Right lobe of liver (tissue), 6 donors: ENCODE results near the gene UBE2G2. TPM values are rescaled to one million over a fixed set of nuclear protein-coding genes. Genes with fewer than 3 reads are reported as not detected.
A peak's percentile ranks its signal among the peaks of the same experiment; 100 is the strongest.

Experiments
- ATAC-seq, 4 donors: fragments of 200-7000 bp; cut with Tn5 transposase; one replicate each; pipeline ENCODE4 v1.9.1; 2020; ENCODE audit warnings: mild to moderate bottlenecking in 4 of 4, moderate library complexity in 4 of 4
- DNase-seq, 3 donors: peaks; one replicate each; pipeline ENCODE4 v3.0.0-alpha.2; 2020
- H3K27ac ChIP-seq, 3 donors: fragments of 200-600 bp; one replicate each; pipeline ENCODE4 v1.8.0; 2022
- H3K27me3 ChIP-seq, 2 donors: fragments of 200-600 bp; one replicate each; pipeline ENCODE4 v1.8.0; 2022
- H3K36me3 ChIP-seq, 4 donors: fragments of 200-600 bp; sonication (generic) in 1 of 4; one replicate each; pipeline versions ENCODE4 v1.5.1 to v1.8.0; 2017 to 2022; ENCODE audit warnings: control low read depth in 1 of 4
- H3K4me1 ChIP-seq, 4 donors: fragments of 200-600 bp; sonication (generic) in 1 of 4; one replicate each; pipeline versions ENCODE4 v1.5.1 to v1.8.0; 2017 to 2022; ENCODE audit warnings: control low read depth in 1 of 4
- H3K4me3 ChIP-seq, 3 donors: fragments of 200-600 bp; one replicate each; pipeline ENCODE4 v1.8.0; 2022
- H3K9me3 ChIP-seq, 4 donors: fragments of 200-600 bp; sonication (generic) in 1 of 4; one replicate each; pipeline versions ENCODE4 v1.5.1 to v1.8.0; 2017 to 2022; ENCODE audit warnings: control low read depth in 1 of 4
- POLR2A ChIP-seq: fragments of 450-650 bp; IDR thresholded peaks from one replicate; pipeline ENCODE4 v1.6.1; 2017; ENCODE audit warnings: antibody characterized with exemption, mild to moderate bottlenecking
- WGBS: methylation state at CpG from one replicate; pipeline ENCODE4 v1.1.6; 2018; ENCODE audit warnings: low coverage, low lambda C conversion rate; ENCODE audit not compliant: insufficient coverage; ENCODE audit errors: missing lambda C conversion rate; 5-methylcytosine and 5-hydroxymethylcytosine counted together
- intact Hi-C, 2 donors: fragments of 100-400 bp; cut with DNase I; formaldehyde crosslinking; loops; one replicate each; pipeline versions ENCODE4 v1.11.2 to v1.14.1; 2022
- total RNA-seq, 6 experiments: library from RNA; depleted of rRNA in 2 of 6; stranded (reverse); fragments of >200 nt in 2 of 6; fragmentation: NEBNext Ultra II Directional in 3 of 6; extraction: Animal tissue kit (Norgen Biotek cat#: 25700) in 3 of 6; gene quantifications; one replicate each; pipeline versions ENCODE4 v1.1.0 to v1.2.4, GENCODE V29; 2016 to 2023
- TF ChIP-seq, protein P1 (sequence below), 4 donors: fragments of 200-600 bp in 3 of 4; fragments of 450-650 bp in 1 of 4; IDR thresholded peaks; one replicate each; pipeline versions ENCODE4 v1.5.1 to v1.8.0; 2016 to 2022; ENCODE audit warnings: antibody characterized with exemption in 4 of 4, mild to moderate bottlenecking in 2 of 4
- donor health status: DM: no; HTN: yes; CAD: no.
- donor health status: DM: no; HTN: no; CAD: no.
- donor health status: DM: no; HTN: no; CAD: no.
- donor health status: DM: no; HTN: yes; CAD: no.
- donor health status: DM: no; HTN: yes; CAD: no.

The UBE2G2 gene
- total RNA-seq, 6 experiments from 2014 or later, result 41.5 to 54.6 (median 49.9) TPM

DNA sequence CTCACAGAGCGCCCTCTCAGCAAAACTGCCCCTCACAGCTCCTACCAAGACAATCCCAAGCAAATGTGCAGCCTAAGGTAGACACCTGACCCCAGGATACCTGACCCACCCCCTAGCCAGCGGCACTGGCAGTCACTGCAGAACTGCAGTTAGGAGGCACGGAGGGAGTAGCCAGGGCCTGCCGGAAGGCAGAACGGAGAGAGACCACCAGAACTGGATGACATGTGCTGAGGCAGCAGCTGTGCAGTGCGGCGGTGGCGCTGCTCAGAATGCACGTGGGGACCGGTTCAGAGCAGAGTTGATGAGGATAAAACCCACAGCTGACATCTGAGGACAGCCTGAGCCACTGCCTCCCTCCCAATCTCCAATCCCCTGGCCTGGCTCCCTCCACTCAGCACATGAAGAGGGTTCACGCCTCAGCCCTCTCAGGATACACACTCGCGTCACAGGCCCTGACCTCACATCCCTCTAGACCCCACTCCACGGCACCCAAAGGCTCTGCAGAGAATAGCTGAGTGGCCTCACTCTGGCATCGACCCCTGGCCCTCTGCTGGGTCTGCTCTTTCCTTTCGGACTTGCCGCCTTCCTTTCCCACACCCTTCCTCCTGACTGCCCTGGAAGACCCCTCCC is 29.6 kb downstream of the UBE2G2 start:
- DNase-seq (no peak), ATAC-seq (peak in 1 of 4 donors; percentile 29)
- Histone ChIP-seq H3K27ac (no peak overlapping the region), H3K36me3 (peaks cover 0 to 64% (median 16%) of the 10 kb centered on the region in 4 donors), H3K9me3 (no peaks in the 10 kb centered on the region), H3K4me1 (no peaks in the 10 kb centered on the region), H3K27me3 (no peaks in the 10 kb centered on the region), H3K4me3 (no peak overlapping the region)
- no peak for TF ChIP-seq POLR2A
- TF ChIP-seq, protein P1, sequence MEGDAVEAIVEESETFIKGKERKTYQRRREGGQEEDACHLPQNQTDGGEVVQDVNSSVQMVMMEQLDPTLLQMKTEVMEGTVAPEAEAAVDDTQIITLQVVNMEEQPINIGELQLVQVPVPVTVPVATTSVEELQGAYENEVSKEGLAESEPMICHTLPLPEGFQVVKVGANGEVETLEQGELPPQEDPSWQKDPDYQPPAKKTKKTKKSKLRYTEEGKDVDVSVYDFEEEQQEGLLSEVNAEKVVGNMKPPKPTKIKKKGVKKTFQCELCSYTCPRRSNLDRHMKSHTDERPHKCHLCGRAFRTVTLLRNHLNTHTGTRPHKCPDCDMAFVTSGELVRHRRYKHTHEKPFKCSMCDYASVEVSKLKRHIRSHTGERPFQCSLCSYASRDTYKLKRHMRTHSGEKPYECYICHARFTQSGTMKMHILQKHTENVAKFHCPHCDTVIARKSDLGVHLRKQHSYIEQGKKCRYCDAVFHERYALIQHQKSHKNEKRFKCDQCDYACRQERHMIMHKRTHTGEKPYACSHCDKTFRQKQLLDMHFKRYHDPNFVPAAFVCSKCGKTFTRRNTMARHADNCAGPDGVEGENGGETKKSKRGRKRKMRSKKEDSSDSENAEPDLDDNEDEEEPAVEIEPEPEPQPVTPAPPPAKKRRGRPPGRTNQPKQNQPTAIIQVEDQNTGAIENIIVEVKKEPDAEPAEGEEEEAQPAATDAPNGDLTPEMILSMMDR (IDR thresholded peaks at IDR 0.05), result no peak
- intact Hi-C loops, result no loop called here
- 93% methylated on average over 7 of the region's 17 CpGs for WGBS

GRCh38 chr21:44767834-44768831 is 33.5 kb downstream of the UBE2G2 start:
- no peaks in the 10 kb centered on the region for H3K9me3 ChIP-seq
- intact Hi-C loops, result no loop called here
- no peaks in the 10 kb centered on the region for H3K27me3 ChIP-seq
- no peaks in the 10 kb centered on the region for H3K4me1 ChIP-seq
- DNase-seq (no peak), ATAC-seq (no peak)
- TF ChIP-seq, protein P1 (IDR thresholded peaks at IDR 0.05), result no peak
- no peak for TF ChIP-seq POLR2A
- H3K36me3 ChIP-seq, result peaks cover 0 to 28% (median 7%) of the 10 kb centered on the region in 4 donors
- 86% methylated on average over 13 of the region's 30 CpGs for WGBS
- H3K27ac ChIP-seq, result no peak overlapping the region
- no peak overlapping the region for H3K4me3 ChIP-seq

DNA sequence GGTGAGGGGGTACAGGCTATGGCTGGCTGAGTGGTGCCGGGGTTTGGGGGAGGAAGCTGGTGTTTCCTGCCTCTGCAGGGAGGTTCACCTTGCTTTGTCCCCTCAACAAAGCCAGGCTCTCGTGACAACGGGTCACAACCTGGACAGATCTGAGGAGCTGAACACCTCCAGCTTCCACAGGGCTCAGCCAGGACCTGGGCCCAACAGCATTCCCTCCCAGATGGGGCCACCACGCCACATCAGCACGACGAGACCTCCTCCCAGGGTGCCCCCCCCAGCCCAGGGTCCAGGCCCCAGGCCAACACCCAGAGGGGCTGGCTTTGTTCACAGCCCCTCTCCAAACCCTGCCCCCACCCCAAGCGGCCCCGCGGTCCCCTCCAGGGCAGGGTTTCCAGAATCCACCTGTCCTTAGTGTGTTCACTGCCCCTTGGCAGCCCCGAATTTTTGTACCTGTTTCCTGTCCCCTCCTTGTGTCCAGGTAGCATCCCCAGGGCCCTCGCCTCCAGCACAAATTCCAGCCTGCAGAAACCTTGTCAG is 34.7 kb downstream of the UBE2G2 start:
- Histone ChIP-seq H3K4me3 (no peak overlapping the region), H3K27me3 (no peaks in the 10 kb centered on the region), H3K27ac (no peak overlapping the region), H3K36me3 (peaks cover 0 to 25% (median 6%) of the 10 kb centered on the region in 4 donors), H3K9me3 (no peaks in the 10 kb centered on the region), H3K4me1 (peaks cover 0 to 4% (median 0%) of the 10 kb centered on the region in 4 donors)
- 60% methylated on average over 2 of the region's 11 CpGs for WGBS
- TF ChIP-seq POLR2A, result no peak
- TF ChIP-seq, protein P1 (IDR thresholded peaks at IDR 0.05), result no peak
- DNase-seq, result no peak
- ATAC-seq, result no peak
- intact Hi-C loops, result no loop called here

DNA sequence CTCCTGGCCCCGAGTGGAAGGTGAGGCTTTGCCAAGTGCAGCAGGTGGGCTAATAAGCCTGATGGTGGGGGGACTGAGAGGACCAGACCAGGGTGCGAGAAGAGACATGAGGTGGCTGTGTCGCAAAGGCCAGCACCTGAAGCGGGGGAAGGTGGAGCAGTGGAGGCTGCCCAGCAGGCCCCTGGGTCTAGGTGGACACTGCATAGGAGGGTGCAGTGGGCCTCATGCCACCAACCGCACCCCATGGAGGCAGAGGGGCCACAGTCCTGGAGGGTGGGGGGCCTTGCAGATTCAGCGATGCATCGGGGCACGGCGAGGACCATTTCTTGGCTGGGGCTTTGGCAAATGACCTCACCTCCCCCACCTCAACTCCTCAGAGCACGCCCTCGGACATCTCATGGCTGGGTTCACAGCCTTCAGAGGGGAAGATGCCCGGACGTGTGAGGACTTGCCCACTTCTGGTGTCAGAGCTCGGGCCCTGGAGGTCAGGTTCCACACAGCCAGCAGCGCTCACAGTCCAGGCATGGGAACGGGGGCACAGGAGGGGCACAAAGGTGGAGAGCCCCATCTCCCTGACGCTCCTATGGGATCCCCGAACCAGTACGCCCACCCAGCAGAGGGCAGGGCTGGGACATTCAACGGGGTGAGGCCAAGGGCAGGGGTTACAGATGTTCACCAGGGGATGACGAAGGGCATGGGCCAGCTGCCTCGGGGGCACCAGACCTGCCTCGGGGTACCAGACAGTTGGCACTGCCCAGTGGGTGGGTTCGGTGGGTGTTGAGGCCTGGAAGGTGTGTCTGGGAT is 35.4 kb downstream of the UBE2G2 start:
- no peak for TF ChIP-seq POLR2A
- TF ChIP-seq, protein P1 (IDR thresholded peaks at IDR 0.05), result no peak
- H3K36me3 ChIP-seq, result peaks cover 0 to 18% (median 6%) of the 10 kb centered on the region in 4 donors
- H3K27ac ChIP-seq, result no peak overlapping the region
- peaks cover 0 to 4% (median 0%) of the 10 kb centered on the region in 4 donors for H3K4me1 ChIP-seq
- intact Hi-C loops, result no loop called here
- no peaks in the 10 kb centered on the region for H3K27me3 ChIP-seq
- no peak overlapping the region for H3K4me3 ChIP-seq
- 92% methylated on average over 4 of the region's 24 CpGs for WGBS
- ATAC-seq (no peak), DNase-seq (no peak)
- H3K9me3 ChIP-seq, result no peaks in the 10 kb centered on the region
